GM12878 (cell line): ENCODE results near the gene DELE1. TPM values are rescaled to one million over a fixed set of nuclear protein-coding genes. Genes with fewer than 3 reads are reported as not detected.

Experiments used
- CBFB ChIP-seq: IDR thresholded peaks from 2 replicates; pipeline ENCODE4 v1.6.1; 2016; ENCODE audit warnings: antibody characterized with exemption, low read depth
- CREB1 ChIP-seq: IDR thresholded peaks from 2 replicates; pipeline ENCODE4 v1.6.1; 2012; ENCODE audit warnings: low read depth, mild to moderate bottlenecking, inconsistent platforms
- EED ChIP-seq: sonication (generic); IDR thresholded peaks from 2 replicates; pipeline ENCODE4 v1.6.1; 2016; ENCODE audit warnings: antibody characterized with exemption, low read depth
- ESRRA ChIP-seq: IDR thresholded peaks from 2 replicates; pipeline ENCODE4 v1.6.1; 2012; ENCODE audit warnings: mild to moderate bottlenecking, low read length, improper control_type of control experiment
- IKZF2 ChIP-seq, 2 experiments: fragments of 450-650 bp; IDR thresholded peaks; 2 replicates each; pipeline ENCODE4 v1.6.1; 2017; ENCODE audit warnings: mild to moderate bottlenecking in 2 of 2, moderate library complexity in 2 of 2
- IRF4 ChIP-seq: IDR thresholded peaks from 2 replicates; pipeline ENCODE4 v1.6.1; 2011; ENCODE audit warnings: low read depth, low read length
- MTA2 ChIP-seq: fragments of 450-650 bp; IDR thresholded peaks from 2 replicates; pipeline ENCODE4 v1.6.1; 2016; ENCODE audit warnings: low read depth, mild to moderate bottlenecking, moderate library complexity
- NKRF ChIP-seq: fragments of 450-650 bp; conservative IDR thresholded peaks from 2 replicates; pipeline ENCODE4 v1.6.1; 2017; ENCODE audit warnings: mild to moderate bottlenecking, moderate library complexity
- POLR2A ChIP-seq: IDR thresholded peaks from 2 replicates; pipeline ENCODE4 v1.6.1; 2011; ENCODE audit warnings: low read depth, mild to moderate bottlenecking, low read length
- STAT1 ChIP-seq: fragments of 450-650 bp; conservative IDR thresholded peaks from 2 replicates; pipeline ENCODE4 v1.6.1; 2014; ENCODE audit warnings: antibody characterized with exemption, mild to moderate bottlenecking
- ZSCAN29 ChIP-seq: fragments of 450-650 bp; IDR thresholded peaks from 2 replicates; pipeline ENCODE4 v1.6.1; 2017; ENCODE audit warnings: mild to moderate bottlenecking, moderate library complexity
- polyA plus RNA-seq, 11 experiments: library from polyadenylated mRNA; depleted of rRNA in 4 of 11; unstranded in 6 of 11; stranded (reverse) in 5 of 11; fragments of >200 nt; fragmentation: Nextera tagmentation in 4 of 11; fragmentation: Illumina TruSeq in 1 of 11; extraction: Ambion mirVana in 4 of 11; extraction: Trizol in 1 of 11; gene quantifications; 1 replicate in 1 of 11; 2 replicates in 10 of 11; pipeline versions ENCODE4 v1.2.1 to v1.2.3, GENCODE V29; 2011 to 2016; ENCODE audit warnings: inconsistent platforms in 2 of 11, missing spikeins in 2 of 11, low read depth in 1 of 11
- total RNA-seq, 4 experiments: library from RNA; depleted of rRNA in 3 of 4; stranded (reverse); fragments of >200 nt in 3 of 4; fragmentation: Illumina TruSeq in 1 of 4; extraction: Trizol in 1 of 4; gene quantifications; 2 replicates each; pipeline versions ENCODE4 v1.2.1 to v1.2.3, GENCODE V29; 2013 to 2021
- TF ChIP-seq, protein P1 (sequence below): fragments of 450-650 bp; IDR thresholded peaks from 2 replicates; pipeline ENCODE4 v1.6.1; 2017; ENCODE audit warnings: mild to moderate bottlenecking, moderate library complexity
- TF ChIP-seq, protein P2 (sequence below): fragments of 450-650 bp; IDR thresholded peaks from 2 replicates; pipeline ENCODE4 v1.6.1; 2017; ENCODE audit warnings: antibody characterized with exemption, mild to moderate bottlenecking, moderate library complexity
- TF ChIP-seq, protein P3 (sequence below): fragments of 450-650 bp; IDR thresholded peaks from 2 replicates; pipeline ENCODE4 v1.6.1; 2017; ENCODE audit warnings: mild to moderate bottlenecking, moderate library complexity

The DELE1 gene
- total and polyA plus RNA-seq, 10 of the 15 experiments (the other 5 are each of a cell fraction or from before 2014, with no cell fraction given), result 18.9 to 71.4 (median 47.6) TPM

DNA sequence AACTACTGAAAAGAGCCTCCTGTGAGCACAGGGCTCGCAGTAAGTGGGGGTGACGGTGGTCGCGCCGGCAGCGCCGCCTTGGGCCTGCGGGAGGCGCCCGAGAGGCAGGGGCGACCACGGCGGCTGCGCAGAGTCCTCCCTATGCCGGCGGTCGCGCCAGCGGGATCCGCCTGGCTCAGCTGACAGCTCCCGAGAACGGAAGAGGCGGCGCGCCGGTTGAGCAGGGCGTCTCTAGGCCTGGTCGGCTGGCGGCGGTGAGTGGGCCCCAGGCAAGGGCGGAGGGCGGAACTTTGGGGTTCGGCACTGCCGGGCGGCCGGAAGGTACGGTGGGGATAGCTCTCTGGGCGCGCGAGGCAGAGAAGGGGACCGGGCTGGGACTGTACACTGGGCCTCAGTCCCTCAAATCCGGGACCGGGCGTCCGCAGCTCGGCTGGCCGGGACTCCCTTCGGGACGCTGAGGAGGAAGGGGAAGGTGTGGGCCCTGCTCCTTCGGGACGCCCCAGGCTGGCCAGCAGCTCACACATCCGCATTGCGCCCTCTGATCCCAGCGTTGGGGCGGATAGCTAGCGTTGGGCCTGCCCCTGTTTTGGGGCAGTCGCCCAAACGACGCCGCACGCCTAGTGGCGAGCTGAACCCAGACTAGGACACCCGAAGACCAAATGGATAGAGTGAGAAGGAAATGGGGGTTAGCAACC is 45.4 kb downstream of the DELE1 start, which contains the start of gene RNF14 (continued):
- TF ChIP-seq MTA2, result 0 out of 2 replicates have a peak, but pooled peaks have one; percentile 37
- peak; percentile 20 to 45; a peak in 2 of 4 replicates for TF ChIP-seq IKZF2 (IDR thresholded peaks at IDR 0.05)
- no peak; the same call in 1 of the 2 replicates for TF ChIP-seq ZSCAN29
- peak; percentile 62 for TF ChIP-seq NKRF
- TF ChIP-seq CBFB, result peak; percentile 77; the same call in 1 of the 2 replicates
- no peak; the same call in 1 of the 2 replicates for TF ChIP-seq CREB1
- TF ChIP-seq, protein P1, sequence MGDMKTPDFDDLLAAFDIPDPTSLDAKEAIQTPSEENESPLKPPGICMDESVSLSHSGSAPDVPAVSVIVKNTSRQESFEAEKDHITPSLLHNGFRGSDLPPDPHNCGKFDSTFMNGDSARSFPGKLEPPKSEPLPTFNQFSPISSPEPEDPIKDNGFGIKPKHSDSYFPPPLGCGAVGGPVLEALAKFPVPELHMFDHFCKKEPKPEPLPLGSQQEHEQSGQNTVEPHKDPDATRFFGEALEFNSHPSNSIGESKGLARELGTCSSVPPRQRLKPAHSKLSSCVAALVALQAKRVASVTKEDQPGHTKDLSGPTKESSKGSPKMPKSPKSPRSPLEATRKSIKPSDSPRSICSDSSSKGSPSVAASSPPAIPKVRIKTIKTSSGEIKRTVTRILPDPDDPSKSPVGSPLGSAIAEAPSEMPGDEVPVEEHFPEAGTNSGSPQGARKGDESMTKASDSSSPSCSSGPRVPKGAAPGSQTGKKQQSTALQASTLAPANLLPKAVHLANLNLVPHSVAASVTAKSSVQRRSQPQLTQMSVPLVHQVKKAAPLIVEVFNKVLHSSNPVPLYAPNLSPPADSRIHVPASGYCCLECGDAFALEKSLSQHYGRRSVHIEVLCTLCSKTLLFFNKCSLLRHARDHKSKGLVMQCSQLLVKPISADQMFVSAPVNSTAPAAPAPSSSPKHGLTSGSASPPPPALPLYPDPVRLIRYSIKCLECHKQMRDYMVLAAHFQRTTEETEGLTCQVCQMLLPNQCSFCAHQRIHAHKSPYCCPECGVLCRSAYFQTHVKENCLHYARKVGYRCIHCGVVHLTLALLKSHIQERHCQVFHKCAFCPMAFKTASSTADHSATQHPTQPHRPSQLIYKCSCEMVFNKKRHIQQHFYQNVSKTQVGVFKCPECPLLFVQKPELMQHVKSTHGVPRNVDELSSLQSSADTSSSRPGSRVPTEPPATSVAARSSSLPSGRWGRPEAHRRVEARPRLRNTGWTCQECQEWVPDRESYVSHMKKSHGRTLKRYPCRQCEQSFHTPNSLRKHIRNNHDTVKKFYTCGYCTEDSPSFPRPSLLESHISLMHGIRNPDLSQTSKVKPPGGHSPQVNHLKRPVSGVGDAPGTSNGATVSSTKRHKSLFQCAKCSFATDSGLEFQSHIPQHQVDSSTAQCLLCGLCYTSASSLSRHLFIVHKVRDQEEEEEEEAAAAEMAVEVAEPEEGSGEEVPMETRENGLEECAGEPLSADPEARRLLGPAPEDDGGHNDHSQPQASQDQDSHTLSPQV, result 0 out of 2 replicates have a peak, but pooled peaks have one; percentile 19
- peak; percentile 40 for TF ChIP-seq EED
- TF ChIP-seq STAT1, result no peak; the same call in 1 of the 2 replicates
- no peak for TF ChIP-seq ESRRA
- peak; percentile 9; the same call in 1 of the 2 replicates for TF ChIP-seq IRF4
- TF ChIP-seq, protein P2, sequence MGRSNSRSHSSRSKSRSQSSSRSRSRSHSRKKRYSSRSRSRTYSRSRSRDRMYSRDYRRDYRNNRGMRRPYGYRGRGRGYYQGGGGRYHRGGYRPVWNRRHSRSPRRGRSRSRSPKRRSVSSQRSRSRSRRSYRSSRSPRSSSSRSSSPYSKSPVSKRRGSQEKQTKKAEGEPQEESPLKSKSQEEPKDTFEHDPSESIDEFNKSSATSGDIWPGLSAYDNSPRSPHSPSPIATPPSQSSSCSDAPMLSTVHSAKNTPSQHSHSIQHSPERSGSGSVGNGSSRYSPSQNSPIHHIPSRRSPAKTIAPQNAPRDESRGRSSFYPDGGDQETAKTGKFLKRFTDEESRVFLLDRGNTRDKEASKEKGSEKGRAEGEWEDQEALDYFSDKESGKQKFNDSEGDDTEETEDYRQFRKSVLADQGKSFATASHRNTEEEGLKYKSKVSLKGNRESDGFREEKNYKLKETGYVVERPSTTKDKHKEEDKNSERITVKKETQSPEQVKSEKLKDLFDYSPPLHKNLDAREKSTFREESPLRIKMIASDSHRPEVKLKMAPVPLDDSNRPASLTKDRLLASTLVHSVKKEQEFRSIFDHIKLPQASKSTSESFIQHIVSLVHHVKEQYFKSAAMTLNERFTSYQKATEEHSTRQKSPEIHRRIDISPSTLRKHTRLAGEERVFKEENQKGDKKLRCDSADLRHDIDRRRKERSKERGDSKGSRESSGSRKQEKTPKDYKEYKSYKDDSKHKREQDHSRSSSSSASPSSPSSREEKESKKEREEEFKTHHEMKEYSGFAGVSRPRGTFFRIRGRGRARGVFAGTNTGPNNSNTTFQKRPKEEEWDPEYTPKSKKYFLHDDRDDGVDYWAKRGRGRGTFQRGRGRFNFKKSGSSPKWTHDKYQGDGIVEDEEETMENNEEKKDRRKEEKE, result no peak
- TF ChIP-seq, protein P3, sequence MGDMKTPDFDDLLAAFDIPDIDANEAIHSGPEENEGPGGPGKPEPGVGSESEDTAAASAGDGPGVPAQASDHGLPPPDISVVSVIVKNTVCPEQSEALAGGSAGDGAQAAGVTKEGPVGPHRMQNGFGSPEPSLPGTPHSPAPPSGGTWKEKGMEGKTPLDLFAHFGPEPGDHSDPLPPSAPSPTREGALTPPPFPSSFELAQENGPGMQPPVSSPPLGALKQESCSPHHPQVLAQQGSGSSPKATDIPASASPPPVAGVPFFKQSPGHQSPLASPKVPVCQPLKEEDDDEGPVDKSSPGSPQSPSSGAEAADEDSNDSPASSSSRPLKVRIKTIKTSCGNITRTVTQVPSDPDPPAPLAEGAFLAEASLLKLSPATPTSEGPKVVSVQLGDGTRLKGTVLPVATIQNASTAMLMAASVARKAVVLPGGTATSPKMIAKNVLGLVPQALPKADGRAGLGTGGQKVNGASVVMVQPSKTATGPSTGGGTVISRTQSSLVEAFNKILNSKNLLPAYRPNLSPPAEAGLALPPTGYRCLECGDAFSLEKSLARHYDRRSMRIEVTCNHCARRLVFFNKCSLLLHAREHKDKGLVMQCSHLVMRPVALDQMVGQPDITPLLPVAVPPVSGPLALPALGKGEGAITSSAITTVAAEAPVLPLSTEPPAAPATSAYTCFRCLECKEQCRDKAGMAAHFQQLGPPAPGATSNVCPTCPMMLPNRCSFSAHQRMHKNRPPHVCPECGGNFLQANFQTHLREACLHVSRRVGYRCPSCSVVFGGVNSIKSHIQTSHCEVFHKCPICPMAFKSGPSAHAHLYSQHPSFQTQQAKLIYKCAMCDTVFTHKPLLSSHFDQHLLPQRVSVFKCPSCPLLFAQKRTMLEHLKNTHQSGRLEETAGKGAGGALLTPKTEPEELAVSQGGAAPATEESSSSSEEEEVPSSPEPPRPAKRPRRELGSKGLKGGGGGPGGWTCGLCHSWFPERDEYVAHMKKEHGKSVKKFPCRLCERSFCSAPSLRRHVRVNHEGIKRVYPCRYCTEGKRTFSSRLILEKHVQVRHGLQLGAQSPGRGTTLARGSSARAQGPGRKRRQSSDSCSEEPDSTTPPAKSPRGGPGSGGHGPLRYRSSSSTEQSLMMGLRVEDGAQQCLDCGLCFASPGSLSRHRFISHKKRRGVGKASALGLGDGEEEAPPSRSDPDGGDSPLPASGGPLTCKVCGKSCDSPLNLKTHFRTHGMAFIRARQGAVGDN, result peak; percentile 60
- TF ChIP-seq POLR2A, result peak; percentile 97
